GM10266 (cell line): ENCODE results near the gene PFDN5.
"Not testable (repeated sequence)": the region's sequence is repeated elsewhere in the genome, so short reads cannot be mapped to it uniquely, and the experiment has no call there.

ENCODE experiments used
- DNase-seq: peaks from one replicate; pipeline ENCODE4 v3.0.0; 2012; ENCODE audit errors: extremely low spot score
- CTCF ChIP-seq: IDR thresholded peaks from 2 replicates; pipeline ENCODE4 v1.5.1; 2012; ENCODE audit warnings: mild to moderate bottlenecking, low read depth; ENCODE audit not compliant: control insufficient read depth, insufficient read depth; ENCODE audit errors: missing control alignments

The PFDN5 gene

GRCh38 chr12:53288322-53288721 lies 7.0 kb upstream of the PFDN5 start:
- no peak for TF ChIP-seq CTCF
- DNase-seq, result no peak

GRCh38 chr12:53289891-53290290 lies 5.5 kb upstream of the PFDN5 start:
- no peak for DNase-seq
- no peak for TF ChIP-seq CTCF

- no peak for DNase-seq
- TF ChIP-seq CTCF, result no peak
Measured at GRCh38 chr12:53290661-53291060, 4.7 kb upstream of the PFDN5 start.

- no peak for DNase-seq
Measured at GRCh38 chr12:53292426-53292825, 2.9 kb upstream of the PFDN5 start.

GRCh38 chr12:53295891-53296219 lies 513 bp downstream of the PFDN5 start:
- DNase-seq, result no peak
- TF ChIP-seq CTCF, result no peak

More at GRCh38 chr12:53292426-53292825, 2.9 kb upstream of the PFDN5 start:
- TF ChIP-seq CTCF, result no peak

GRCh38 chr12:53297106-53297505 lies 1.8 kb downstream of the PFDN5 start:
- DNase-seq, result not testable (repeated sequence)

- no peak for TF ChIP-seq CTCF
- DNase-seq, result no peak
Measured at GRCh38 chr12:53298164-53298563, 2.8 kb downstream of the PFDN5 start.

GRCh38 chr12:53299101-53299453 lies 3.7 kb downstream of the PFDN5 start:
- no peak for TF ChIP-seq CTCF
- DNase-seq, result no peak
